Measurements from ENCODE around the gene ZWILCH.
"Not testable (repeated sequence)": the region's sequence is repeated elsewhere in the genome, so short reads cannot be mapped to it uniquely, and the experiment has no call there.

- not testable (repeated sequence) for TF ChIP-seq CTCF (IDR thresholded peaks at IDR 0.05 in 8 of 11, conservative IDR thresholded peaks at IDR 0.05 in 3 of 11); POLR2A (IDR thresholded peaks at IDR 0.05); POLR2AphosphoS5 (IDR thresholded peaks at IDR 0.05)
Observed at GRCh38 chr15:66500346-66500745, 4.8 kb upstream of the ZWILCH start.
